Thoracic aorta (tissue), 2 donors: Measurements from ENCODE around the gene ADGB. TPM values are rescaled to one million over a fixed set of nuclear protein-coding genes. Genes with fewer than 3 reads are reported as not detected.

Source experiments
- ATAC-seq: fragments of 150-250 bp; one replicate; pipeline ENCODE4 v1.8.0; 2017; ENCODE audit warnings: low read depth; ENCODE audit not compliant: insufficient number of reproducible peaks, low FRiP score
- DNase-seq: peaks from one replicate; pipeline ENCODE4 v3.0.0-alpha.2; 2020; ENCODE audit warnings: low spot score
- H3K27ac ChIP-seq, 2 donors: fragments of 200-600 bp; sonication (generic); 1 replicate in 1 of 2; 2 replicates in 1 of 2; pipeline ENCODE4 v1.5.1; 2016; ENCODE audit warnings: mild to moderate bottlenecking in 2 of 2, moderate library complexity in 2 of 2
- H3K27me3 ChIP-seq: fragments of 200-600 bp; sonication (generic); replicated peaks from 2 replicates; pipeline ENCODE4 v1.6.0; 2016; ENCODE audit warnings: mild to moderate bottlenecking; ENCODE audit not compliant: insufficient read depth
- H3K36me3 ChIP-seq: fragments of 200-600 bp; sonication (generic); one replicate; pipeline ENCODE4 v1.5.1; 2016
- H3K4me1 ChIP-seq, 2 donors: fragments of 200-600 bp; sonication (generic); 1 replicate in 1 of 2; 2 replicates in 1 of 2; pipeline versions ENCODE4 v1.5.1 to v1.6.0; 2016; ENCODE audit warnings: low read depth in 2 of 2, mild to moderate bottlenecking in 1 of 2; ENCODE audit not compliant: control insufficient read depth in 1 of 2
- H3K4me3 ChIP-seq: fragments of 200-600 bp; sonication (generic); 2 replicates; pipeline ENCODE4 v1.5.1; 2016; ENCODE audit warnings: mild to moderate bottlenecking
- H3K9me3 ChIP-seq: fragments of 200-600 bp; sonication (generic); 2 replicates; pipeline ENCODE4 v1.5.1; 2016
- total RNA-seq, 2 donors: library from RNA; depleted of rRNA; stranded (reverse); fragments of >200 nt; gene quantifications; one replicate each; pipeline versions ENCODE4 v1.1.0 to v1.2.3, GENCODE V29; 2016
- TF ChIP-seq, protein P1 (sequence below): fragments of 200-600 bp; sonication (generic); IDR thresholded peaks from one replicate; pipeline ENCODE4 v1.5.1; 2019; ENCODE audit warnings: antibody characterized with exemption

Gene ADGB
- total RNA-seq, 2 donors from 2014 or later: not detected

DNA sequence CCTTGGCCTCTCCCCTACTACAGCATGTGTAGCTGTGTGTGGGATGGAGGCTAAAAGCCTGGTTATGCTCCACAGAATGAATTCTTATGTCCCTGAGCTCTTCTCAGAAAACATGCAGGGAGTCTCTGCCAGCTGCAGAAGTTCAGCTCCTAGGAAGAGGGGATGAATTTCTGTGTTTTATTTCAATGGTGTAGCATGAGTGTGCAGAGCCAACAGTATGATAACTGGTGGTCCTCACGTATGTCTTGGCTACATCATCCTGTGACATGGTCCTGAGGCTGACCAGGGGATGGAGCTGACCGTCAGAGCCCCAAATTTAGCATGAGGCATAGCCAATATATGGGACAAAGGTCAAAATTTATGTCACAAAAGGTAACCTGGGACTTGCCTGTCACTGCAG, 266.1 kb downstream of the ADGB start:
- Histone ChIP-seq H3K27me3 (no peaks in the 10 kb centered on the region), H3K4me3 (no peak overlapping the region), H3K36me3 (no peaks in the 10 kb centered on the region), H3K9me3 (no peaks in the 10 kb centered on the region), H3K27ac (no peak overlapping the region), H3K4me1 (peaks cover 3 to 12% of the 10 kb centered on the region in 2 donors)
- ATAC-seq: no peak
- DNase-seq: no peak
- TF ChIP-seq, protein P1, sequence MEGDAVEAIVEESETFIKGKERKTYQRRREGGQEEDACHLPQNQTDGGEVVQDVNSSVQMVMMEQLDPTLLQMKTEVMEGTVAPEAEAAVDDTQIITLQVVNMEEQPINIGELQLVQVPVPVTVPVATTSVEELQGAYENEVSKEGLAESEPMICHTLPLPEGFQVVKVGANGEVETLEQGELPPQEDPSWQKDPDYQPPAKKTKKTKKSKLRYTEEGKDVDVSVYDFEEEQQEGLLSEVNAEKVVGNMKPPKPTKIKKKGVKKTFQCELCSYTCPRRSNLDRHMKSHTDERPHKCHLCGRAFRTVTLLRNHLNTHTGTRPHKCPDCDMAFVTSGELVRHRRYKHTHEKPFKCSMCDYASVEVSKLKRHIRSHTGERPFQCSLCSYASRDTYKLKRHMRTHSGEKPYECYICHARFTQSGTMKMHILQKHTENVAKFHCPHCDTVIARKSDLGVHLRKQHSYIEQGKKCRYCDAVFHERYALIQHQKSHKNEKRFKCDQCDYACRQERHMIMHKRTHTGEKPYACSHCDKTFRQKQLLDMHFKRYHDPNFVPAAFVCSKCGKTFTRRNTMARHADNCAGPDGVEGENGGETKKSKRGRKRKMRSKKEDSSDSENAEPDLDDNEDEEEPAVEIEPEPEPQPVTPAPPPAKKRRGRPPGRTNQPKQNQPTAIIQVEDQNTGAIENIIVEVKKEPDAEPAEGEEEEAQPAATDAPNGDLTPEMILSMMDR: no peak

Other genes starting within 250 kb of the ADGB start
- 10 to 100 TPM; 34.5 to 42.4 TPM for gene RAB32, start 55.1 kb upstream of the ADGB start, total RNA-seq